ENCODE data around the gene DNAH11. TPM values are rescaled to one million over a fixed set of nuclear protein-coding genes. Genes with fewer than 3 reads are reported as not detected.
"Not testable (repeated sequence)": the region's sequence is repeated elsewhere in the genome, so short reads cannot be mapped to it uniquely, and the experiment has no call there.

DNAH11 gene
- total RNA-seq, 1 donor from 2014 or later, result 0.22 TPM

- no peak for DNase-seq
- H3K9me3 Mint-ChIP-seq (ENCODE audit: unreplicated experiment), result no peaks in the 10 kb centered on the region
- no peaks in the 10 kb centered on the region for H3K27me3 Mint-ChIP-seq (ENCODE audit: unreplicated experiment)
- no peak overlapping the region for H3K27ac Mint-ChIP-seq (ENCODE audit: unreplicated experiment)
- no peaks in the 10 kb centered on the region for H3K4me1 Mint-ChIP-seq (ENCODE audit: low read depth, unreplicated experiment)
- TF ChIP-seq CTCF (IDR thresholded peaks at IDR 0.05; ENCODE audit: partially characterized antibody, unreplicated experiment), result no peak
- H3K36me3 Mint-ChIP-seq (ENCODE audit: unreplicated experiment), result no peaks in the 10 kb centered on the region
- H3K4me3 Mint-ChIP-seq (ENCODE audit: unreplicated experiment), result no peak overlapping the region
Measured at GRCh38 chr7:21719846-21720245, 177.0 kb downstream of the DNAH11 start.

GRCh38 chr7:21722371-21722770 is 179.5 kb downstream of the DNAH11 start:
- peaks cover 2% of the 10 kb centered on the region for H3K9me3 Mint-ChIP-seq (ENCODE audit: unreplicated experiment)
- H3K36me3 Mint-ChIP-seq (ENCODE audit: unreplicated experiment), result no peaks in the 10 kb centered on the region
- no peaks in the 10 kb centered on the region for H3K27me3 Mint-ChIP-seq (ENCODE audit: unreplicated experiment)
- no peak for DNase-seq
- H3K4me1 Mint-ChIP-seq (ENCODE audit: low read depth, unreplicated experiment), result no peaks in the 10 kb centered on the region
- H3K4me3 Mint-ChIP-seq (ENCODE audit: unreplicated experiment), result no peak overlapping the region
- H3K27ac Mint-ChIP-seq (ENCODE audit: unreplicated experiment), result no peak overlapping the region
- TF ChIP-seq CTCF (IDR thresholded peaks at IDR 0.05; ENCODE audit: partially characterized antibody, unreplicated experiment), result peak; percentile 72

- no peak for DNase-seq
- TF ChIP-seq CTCF (IDR thresholded peaks at IDR 0.05; ENCODE audit: partially characterized antibody, unreplicated experiment), result no peak
- no peaks in the 10 kb centered on the region for H3K27me3 Mint-ChIP-seq (ENCODE audit: unreplicated experiment)
- no peak overlapping the region for H3K4me3 Mint-ChIP-seq (ENCODE audit: unreplicated experiment)
- no peak overlapping the region for H3K27ac Mint-ChIP-seq (ENCODE audit: unreplicated experiment)
- peaks cover 2% of the 10 kb centered on the region for H3K9me3 Mint-ChIP-seq (ENCODE audit: unreplicated experiment)
- no peaks in the 10 kb centered on the region for H3K4me1 Mint-ChIP-seq (ENCODE audit: low read depth, unreplicated experiment)
- H3K36me3 Mint-ChIP-seq (ENCODE audit: unreplicated experiment), result no peaks in the 10 kb centered on the region
Measured at GRCh38 chr7:21724562-21724961, 181.7 kb downstream of the DNAH11 start.

GRCh38 chr7:21730399-21730798 is 187.6 kb downstream of the DNAH11 start:
- no peak for TF ChIP-seq CTCF (IDR thresholded peaks at IDR 0.05; ENCODE audit: partially characterized antibody, unreplicated experiment)
- Mint-ChIP-seq H3K4me3 (ENCODE audit: unreplicated experiment) (no peak overlapping the region), H3K4me1 (ENCODE audit: low read depth, unreplicated experiment) (no peaks in the 10 kb centered on the region)

GRCh38 chr7:21731977-21732376 is 189.1 kb downstream of the DNAH11 start:
- DNase-seq, result no peak
- Mint-ChIP-seq H3K4me3 (ENCODE audit: unreplicated experiment) (no peak overlapping the region), H3K27ac (ENCODE audit: unreplicated experiment) (no peak overlapping the region), H3K9me3 (ENCODE audit: unreplicated experiment) (no peaks in the 10 kb centered on the region), H3K27me3 (ENCODE audit: unreplicated experiment) (no peaks in the 10 kb centered on the region), H3K36me3 (ENCODE audit: unreplicated experiment) (no peaks in the 10 kb centered on the region), H3K4me1 (ENCODE audit: low read depth, unreplicated experiment) (no peaks in the 10 kb centered on the region)
- no peak for TF ChIP-seq CTCF (IDR thresholded peaks at IDR 0.05; ENCODE audit: partially characterized antibody, unreplicated experiment)

More at GRCh38 chr7:21730399-21730798, 187.6 kb downstream of the DNAH11 start:
- no peak for DNase-seq
- no peaks in the 10 kb centered on the region for H3K27me3 Mint-ChIP-seq (ENCODE audit: unreplicated experiment)
- H3K9me3 Mint-ChIP-seq (ENCODE audit: unreplicated experiment), result no peaks in the 10 kb centered on the region
- no peak overlapping the region for H3K27ac Mint-ChIP-seq (ENCODE audit: unreplicated experiment)
- no peaks in the 10 kb centered on the region for H3K36me3 Mint-ChIP-seq (ENCODE audit: unreplicated experiment)

GRCh38 chr7:21732956-21733355 is 190.1 kb downstream of the DNAH11 start:
- H3K36me3 Mint-ChIP-seq (ENCODE audit: unreplicated experiment); H3K4me1 Mint-ChIP-seq (ENCODE audit: low read depth, unreplicated experiment); H3K9me3 Mint-ChIP-seq (ENCODE audit: unreplicated experiment); H3K27ac Mint-ChIP-seq (ENCODE audit: unreplicated experiment); DNase-seq; H3K27me3 Mint-ChIP-seq (ENCODE audit: unreplicated experiment); H3K4me3 Mint-ChIP-seq (ENCODE audit: unreplicated experiment): not testable (repeated sequence)

Data from glutamatergic neuron (in vitro differentiated cells).